GM12874 (cell line): Measurements from ENCODE around the gene SZRD1.

Experiments
- CTCF ChIP-seq: IDR thresholded peaks from 2 replicates; pipeline ENCODE4 v1.5.1; 2011; ENCODE audit warnings: low read depth, mild to moderate bottlenecking, control low read depth, low read length, moderate library complexity; ENCODE audit not compliant: insufficient read depth

SZRD1 gene

GRCh38 chr1:16352842-16353535 is 14.1 kb upstream of the SZRD1 start:
- no peak for TF ChIP-seq CTCF

- TF ChIP-seq CTCF, result no peak
Measured at GRCh38 chr1:16354619-16355018, 12.4 kb upstream of the SZRD1 start.

DNA sequence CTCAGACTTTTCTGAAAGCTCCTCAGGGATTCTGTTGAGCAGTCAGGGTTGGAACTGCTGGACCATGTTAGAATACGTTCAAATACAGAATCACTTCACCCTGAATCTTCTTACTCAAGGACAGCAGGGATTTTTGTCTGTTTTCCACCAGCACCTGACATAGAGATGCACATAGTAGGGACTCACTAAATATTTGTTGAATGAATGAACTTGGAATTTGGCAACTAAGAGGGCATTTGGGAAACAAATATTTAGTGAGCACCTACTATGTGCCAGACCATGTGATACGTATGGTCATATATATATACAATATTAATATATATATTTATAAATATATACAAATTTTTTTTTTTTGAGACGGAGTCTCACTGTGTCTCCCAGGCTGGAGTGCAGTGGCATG is 10.2 kb upstream of the SZRD1 start:
- no peak for TF ChIP-seq CTCF

DNA sequence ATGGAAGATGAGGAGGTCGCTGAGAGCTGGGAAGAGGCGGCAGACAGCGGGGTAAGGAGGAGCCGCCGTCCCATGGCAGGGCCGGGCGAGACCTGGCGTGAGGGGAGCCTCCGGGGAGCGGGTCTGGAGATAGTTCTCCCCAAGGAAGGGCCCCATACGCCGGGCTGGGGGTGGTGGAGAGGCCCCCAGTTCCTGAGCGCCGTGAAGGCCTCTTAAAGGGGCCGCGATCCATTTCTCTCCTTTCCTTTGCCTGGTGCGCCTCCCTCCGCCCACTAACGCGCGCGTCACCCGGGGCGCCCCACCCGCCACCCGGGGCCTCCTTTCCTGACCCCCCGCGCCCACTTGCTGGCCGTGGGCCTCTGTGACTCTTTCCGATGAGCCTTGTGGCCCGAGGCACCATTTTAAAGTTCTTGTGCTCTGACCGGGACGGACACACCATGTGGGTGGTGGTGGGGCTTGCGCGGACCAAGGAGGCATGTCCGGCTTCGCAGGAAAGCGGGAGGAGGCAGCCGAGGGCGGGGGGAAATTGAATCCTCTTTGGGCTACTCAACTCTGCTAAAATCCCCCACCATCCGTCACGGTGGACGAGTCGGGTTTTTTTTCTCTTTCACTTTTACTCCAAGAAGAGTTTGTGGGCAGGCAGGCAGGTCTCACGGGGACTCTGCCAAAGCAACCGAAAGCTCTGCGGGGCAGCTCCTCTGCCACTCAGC is 371 bp downstream of the SZRD1 start:
- no peak for TF ChIP-seq CTCF

DNA sequence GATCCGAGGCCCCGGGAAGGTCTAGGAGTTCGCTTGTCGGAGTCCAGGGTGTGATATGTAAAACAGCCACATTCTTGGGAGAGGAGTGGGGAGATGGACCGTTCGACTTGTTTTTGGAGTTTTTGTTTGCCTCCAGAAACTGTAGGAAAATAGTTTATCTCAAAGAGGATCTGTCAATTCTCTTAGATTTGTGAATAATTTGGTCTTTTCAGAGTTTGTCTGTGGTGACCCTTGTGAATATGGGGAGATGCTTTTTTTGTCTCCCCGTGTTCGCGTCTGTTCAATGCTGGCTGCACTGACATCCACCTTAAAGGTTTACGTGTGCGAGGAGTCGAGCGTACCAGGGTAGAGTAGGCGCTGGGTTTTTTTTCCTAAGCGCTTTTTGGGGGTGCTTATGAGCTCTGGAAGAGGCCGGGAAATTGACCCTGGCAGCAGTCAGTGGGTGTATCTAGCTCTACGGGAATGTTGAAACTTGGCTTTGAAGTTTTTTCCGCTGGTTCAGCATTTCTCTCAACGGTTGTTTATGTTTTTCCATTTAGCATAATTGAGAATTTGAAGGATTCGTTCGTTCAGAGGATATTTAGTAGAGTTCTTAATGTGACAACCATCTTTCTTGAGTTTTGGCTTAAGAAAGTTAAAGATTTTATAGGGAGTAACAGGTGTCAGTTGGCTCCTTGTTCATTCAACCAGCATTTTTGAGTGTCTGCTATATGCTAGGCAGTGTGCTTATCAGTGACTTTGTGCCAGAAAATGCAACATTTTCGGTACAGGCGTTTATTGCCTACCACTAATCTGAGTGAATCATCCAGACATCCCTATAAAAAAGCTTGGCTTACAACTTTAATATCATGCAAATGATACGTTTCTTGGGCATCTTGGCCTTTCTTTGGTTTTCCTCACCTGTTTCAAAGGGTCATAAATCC is 1.2 kb downstream of the SZRD1 start:
- TF ChIP-seq CTCF, result no peak

DNA sequence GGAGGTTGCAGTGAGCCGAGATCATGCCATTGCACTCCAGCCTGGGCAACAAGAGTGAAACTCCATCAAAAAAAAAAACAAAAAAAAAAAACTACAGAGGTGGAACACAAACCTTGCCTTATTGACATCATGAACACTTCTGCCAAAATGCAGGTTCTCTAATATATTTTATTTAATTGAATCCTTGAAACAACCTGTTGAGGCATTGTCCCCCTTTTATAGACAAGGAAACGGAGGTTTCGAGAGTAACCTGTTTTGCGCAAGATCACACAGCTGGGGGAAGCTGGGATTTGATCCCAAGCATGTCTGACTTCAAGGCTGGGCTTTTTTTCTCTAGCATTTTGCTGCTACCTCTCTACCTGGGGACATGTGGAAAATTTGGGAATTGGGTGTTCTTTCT is 2.8 kb downstream of the SZRD1 start:
- no peak for TF ChIP-seq CTCF

GRCh38 chr1:16371725-16372124 is 4.7 kb downstream of the SZRD1 start:
- TF ChIP-seq CTCF, result no peak
